Left lobe of liver (tissue), 2 donors: ENCODE data around the gene BICC1. TPM values are rescaled to one million over a fixed set of nuclear protein-coding genes. Genes with fewer than 3 reads are reported as not detected.

ENCODE experiments used
- ATAC-seq: fragments of 200-7000 bp; cut with Tn5 transposase; one replicate; pipeline ENCODE4 v1.9.1; 2020; ENCODE audit warnings: mild to moderate bottlenecking, moderate library complexity
- DNase-seq: peaks from one replicate; pipeline ENCODE4 v3.0.0-alpha.2; 2020; ENCODE audit warnings: low spot score
- total RNA-seq: library from RNA; stranded (reverse); gene quantifications from one replicate; pipeline ENCODE4 v1.2.1, GENCODE V29; 2021
- donor health status: DM: no; HTN: no; CAD: no; lungs with moderate emphysema.
- donor health status: DM: no; HTN: yes; CAD: no.

Gene BICC1
- total RNA-seq, 1 donor from 2014 or later, result 1.6 TPM

DNA sequence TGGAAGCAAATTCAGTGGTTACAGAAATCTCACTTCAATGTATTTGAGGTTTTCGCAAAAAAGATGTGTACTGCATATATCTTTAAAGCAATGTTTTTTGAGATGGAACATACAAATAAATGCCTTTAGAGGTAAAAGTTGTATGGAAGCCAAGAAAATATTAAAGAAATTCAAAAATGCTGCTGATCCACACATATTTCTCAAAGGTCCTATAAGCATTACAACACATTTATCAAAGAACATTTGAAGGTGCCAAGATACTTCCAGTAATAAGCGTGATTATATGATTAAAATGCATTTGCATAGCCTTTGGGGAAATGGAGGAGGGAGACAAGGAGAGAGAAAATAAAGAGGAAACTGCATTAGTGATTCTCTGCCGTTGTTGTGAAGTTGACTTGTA lies 260.1 kb downstream of the BICC1 start:
- DNase-seq (no peak), ATAC-seq (no peak)

DNA sequence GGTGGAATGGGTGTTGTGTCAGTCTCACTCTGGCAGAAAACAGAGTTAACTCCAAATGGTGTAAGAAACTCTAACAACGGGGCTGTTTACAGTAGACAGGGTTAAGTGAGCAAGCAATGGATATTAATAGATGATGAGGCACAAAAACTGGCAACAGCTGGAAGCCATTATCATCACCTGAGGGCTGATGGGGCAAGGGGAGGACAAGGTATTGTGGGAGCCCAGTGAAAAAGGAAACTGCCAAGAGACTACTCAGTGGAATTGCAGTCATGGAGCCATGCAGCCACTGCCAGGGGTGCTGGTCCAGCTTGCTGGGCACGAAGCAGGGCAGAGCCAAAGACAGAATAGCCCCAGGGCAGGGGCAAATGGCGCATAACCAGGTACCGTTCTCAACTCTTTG lies 260.7 kb downstream of the BICC1 start:
- no peak for DNase-seq
- ATAC-seq, result no peak

DNA sequence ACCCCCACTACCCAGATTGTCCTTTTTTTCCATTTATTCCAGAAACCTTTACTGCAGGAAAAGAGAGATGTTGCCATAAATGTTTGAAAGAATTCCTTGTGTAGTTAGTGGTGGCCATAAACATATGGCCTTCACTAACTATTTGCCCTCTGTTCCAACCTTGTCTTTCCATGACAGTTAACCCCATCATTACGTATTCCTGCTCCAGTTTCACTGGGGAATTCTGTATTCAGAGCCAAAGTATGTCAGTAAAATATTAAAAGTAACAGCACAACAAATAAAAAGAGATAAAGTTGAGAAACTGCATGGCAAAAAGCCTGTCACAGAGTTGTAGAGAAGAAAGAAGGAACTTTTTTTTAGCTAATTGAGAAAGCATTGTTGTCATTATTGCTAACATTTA lies 261.3 kb downstream of the BICC1 start:
- ATAC-seq (no peak), DNase-seq (no peak)

DNA sequence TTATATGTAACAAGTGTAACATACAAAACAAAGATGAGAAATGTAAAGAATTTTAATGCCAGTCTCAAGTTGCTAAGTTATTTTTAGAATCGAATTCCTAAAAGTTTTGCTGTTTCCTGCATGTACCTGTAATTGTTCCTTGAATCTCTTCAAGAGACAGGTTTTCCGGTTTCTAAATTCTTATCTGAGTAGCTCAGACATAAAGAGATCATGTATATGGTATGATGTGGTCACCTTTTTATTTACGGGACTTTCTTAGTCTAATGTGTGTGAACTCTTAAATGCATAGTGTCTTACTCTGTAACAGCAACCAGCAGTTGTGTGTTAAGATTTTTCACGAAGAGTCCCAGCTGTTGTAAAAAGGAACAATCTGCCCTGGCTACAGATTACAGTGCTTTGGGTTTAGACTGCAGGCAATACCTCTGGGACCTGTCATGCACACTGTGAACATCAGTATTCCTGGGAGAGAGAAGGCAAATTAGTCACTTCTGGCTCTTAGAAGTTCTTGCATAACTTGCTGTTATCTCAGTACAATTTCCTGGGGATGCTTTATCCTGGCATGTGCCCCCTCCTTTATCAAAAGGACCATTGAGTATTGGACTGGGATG lies 263.4 kb downstream of the BICC1 start:
- ATAC-seq, result no peak
- no peak for DNase-seq

DNA sequence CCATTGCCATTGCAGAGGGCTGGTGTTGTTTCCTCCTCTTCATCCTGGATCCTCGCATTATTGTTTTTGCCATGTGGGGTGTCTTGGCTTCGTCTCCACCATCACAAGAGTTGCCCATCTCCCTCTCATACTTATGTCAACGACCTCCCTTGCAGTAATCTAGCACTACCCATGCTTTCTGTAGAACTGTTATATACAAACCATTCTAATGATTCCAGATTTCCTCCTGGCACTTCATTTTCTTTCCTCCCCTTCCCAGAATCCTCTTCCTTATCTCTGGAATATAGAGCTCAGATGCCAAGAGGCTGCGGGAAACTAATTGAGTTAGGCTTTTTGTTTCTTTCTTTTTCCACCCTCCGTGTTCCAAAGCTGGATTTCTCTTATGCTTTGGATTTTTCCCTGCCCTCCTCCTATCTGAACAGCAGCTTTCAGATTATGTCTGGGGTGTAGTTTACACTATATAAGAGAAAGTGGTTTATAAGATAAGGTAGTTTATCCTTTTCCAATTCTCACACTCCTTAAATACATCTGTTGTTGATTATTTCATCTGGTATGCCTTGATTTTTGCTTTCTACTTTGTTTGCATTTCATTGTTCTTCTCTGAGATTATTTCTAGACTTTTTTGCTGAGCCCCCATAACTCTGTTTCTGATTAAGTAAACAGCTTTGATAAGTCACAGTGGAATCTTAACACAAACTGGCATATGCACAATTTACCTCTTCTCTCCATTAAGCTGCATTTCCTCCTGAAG lies 264.1 kb downstream of the BICC1 start:
- DNase-seq, result no peak
- no peak for ATAC-seq

DNA sequence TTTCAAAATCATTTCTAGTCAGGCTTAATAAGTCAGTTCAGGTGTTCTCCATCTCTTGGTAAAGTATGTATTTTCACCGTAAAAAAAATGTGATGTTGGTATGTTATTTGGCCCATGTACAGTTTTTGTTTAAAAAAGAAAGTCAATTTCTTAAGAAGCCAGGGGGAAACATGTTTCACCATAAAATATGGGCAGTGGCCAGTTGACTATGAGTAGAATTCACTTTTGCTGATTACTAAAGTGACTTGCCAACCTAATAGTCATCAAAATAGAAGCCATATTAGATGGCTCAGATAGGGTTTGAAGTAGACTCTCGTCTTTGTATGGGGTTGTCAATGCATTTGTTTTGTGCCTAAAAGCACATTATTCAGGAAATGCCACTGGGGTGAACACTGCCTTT lies 266.3 kb downstream of the BICC1 start:
- DNase-seq, result no peak
- no peak for ATAC-seq

DNA sequence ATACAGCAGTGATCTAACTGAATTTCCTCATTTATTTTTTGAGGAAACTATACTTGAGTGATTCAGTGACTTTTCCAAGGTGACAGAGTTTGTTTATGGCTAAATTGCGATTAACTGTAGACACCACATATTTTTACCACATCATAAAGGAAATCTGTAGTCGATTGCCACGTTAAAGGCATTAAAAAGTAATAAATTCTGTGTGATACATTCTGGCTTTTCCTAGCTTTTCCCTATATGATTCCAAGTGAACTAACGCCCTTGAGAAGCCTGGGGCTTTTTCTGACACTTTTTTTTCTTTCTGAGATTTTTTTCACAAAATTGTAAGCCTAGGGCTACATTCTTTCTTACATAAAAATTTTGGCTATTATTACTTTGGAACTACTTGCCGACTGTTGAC lies 266.9 kb downstream of the BICC1 start:
- ATAC-seq, result no peak
- no peak for DNase-seq

DNA sequence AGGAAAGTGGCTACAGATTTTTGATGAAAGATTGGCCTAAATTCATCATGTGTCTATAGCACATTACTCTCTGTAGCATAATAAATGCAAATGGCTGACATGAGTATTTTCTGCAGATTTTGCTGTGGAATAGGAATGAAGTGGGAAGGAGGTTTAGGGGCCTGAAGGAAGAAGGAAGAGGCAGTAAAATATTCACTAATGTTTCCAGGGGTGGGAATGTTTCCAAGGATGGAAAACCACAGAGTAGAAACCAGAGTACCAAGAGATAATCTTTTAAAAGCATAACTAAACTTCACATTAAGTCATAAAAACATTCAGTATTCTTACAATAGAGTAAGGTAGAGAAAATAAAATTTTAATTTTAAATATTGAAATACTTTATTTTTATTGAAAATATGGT lies 267.8 kb downstream of the BICC1 start:
- ATAC-seq, result no peak

DNA sequence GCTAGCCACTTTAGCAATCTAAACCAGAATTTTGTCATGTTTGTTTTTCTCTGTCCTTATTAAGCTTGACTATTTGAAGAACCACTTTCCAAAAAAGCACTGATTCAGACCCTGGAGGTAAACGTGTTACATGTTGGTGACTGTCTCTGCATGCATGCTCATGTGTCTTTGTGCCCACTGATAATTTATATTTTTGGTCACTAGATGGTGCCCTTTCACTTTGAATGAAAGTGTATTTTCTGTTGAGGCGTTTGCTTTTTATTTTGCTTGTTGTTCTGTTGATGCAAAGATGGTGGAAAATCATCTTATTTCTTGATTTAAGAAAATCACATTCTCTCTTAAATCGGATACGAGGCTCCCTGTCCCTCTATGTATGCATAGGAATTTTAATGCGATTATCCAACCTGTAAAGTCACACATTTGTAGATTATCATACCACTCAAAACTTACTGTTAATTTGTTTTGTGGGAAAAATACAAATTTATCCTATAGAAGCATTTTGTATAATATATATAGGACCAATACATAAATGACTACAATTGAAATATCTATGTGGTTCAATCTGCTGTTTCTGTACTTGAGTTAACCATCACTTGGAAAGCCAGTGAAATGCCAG lies 269.3 kb downstream of the BICC1 start:
- DNase-seq (no peak), ATAC-seq (peak; percentile 88)

More for the DNA sequence above, 267.8 kb downstream of the BICC1 start:
- no peak for DNase-seq

DNA sequence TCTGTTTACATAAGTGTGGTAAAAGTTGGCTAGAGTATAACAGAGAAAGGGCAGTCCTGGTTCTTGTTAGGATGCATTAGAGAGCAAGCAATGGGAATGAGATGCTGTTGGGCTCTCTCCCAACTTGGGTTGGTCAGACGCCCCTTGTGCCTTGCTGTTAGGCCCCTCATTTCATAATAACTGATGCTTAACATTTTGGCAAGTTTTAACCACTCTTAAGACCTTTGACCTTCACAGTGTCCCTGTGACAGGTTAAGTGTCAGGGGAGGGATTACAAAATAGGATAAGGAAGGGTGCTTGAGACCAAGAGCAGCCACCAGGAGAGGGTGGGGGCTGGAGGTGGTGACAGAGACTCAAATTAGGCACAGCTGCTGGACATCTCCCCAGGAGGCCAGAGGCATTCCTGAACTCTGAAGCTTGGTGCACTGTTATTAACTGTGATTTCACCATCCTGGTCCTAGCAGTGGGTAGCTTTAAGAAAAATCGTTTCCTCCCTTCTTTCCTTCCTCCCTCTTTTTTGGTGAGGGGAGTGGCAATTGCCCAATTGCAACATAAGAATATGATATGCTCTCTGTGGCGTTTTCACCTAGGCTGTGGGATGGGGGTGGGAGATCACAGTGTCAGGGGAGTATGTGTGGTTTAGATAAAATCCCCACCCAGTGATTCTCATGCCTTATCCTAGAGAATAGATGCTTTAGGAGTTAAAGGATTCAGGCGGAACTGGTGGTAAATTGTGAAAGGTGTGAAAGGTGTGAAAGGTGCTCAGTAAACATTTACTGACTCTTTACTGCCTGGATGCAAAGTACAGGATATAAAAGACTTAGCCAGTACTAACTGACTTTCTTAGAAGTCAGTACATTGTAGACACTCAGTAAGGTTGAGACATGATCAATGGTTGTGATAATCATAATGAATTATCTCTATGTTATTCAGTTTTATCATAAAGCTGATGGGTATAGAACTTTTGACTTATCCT lies 270.5 kb downstream of the BICC1 start:
- DNase-seq (no peak), ATAC-seq (peak; percentile 32)

DNA sequence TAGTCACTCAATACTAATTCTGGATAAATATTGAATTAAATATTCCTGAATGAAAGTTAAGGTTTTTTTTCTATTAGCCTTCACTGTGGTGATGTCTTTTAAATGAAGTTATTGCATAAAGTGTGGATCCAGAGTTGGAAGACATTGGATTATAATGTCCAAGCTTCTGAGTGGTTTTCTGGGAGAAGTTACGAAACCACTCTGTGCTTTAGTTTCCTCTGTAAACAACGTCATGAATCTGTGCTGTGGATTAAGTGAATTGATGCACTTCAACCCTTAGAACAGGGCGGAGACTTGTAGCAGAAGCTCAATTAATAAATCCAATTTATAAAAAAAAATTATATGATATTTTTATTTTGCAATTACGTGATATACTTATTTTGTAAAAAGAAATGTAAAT lies 271.7 kb downstream of the BICC1 start:
- DNase-seq (no peak), ATAC-seq (no peak)

DNA sequence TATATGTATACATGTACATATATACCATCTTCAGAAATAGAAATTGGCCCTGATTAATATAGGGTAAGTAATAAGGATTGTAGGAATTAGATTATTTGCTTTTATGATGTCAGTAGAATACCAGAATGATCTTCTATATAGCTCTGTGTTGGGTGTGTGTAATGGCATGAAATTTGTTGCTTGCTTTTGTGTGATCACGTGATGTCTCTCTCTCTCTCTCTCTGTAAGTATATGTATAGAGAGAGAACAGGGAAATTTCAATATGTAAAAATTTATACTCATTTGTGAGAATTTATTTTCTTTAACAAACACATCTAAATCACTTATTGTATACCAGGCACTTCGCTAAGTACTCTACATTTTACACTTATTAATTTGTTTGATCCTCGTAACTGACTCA lies 272.7 kb downstream of the BICC1 start:
- ATAC-seq (no peak), DNase-seq (no peak)

DNA sequence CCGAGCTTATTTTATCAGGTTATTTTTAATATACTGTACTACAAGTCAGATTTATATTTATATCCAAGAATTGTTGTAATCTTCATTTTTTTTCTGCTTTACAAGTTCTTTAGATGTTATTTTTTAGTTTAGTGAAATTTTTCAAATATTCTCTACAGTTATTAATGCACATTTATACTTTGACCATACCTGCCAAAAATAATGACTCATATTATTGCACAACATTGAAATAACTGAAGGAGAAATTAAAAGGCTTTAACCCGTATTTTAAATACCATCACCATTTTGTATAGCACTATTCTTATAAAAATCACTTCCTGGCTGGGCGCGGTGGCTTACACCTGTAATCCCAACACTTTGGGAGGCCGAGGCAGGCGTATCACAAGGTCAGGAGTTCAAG lies 278.5 kb downstream of the BICC1 start:
- no peak for ATAC-seq
- no peak for DNase-seq

DNA sequence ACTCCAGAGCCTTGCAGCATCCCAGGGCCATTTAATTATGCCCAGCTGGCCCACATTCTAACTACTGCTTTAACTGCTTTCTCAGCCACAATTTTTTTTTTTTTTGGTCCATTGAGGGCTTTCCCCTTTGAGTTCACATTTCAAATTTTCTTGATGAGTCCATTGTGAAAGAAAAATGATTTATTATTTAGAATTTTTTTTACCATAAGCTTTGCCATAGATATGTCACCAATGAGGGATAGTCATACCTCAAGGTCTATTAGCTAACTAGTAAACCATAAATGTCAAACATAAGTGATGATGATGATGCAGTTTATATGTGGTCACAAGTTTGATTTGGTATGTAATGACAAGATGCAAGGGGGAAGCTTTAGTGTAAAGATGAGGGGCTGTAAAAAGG lies 282.9 kb downstream of the BICC1 start:
- no peak for ATAC-seq

DNA sequence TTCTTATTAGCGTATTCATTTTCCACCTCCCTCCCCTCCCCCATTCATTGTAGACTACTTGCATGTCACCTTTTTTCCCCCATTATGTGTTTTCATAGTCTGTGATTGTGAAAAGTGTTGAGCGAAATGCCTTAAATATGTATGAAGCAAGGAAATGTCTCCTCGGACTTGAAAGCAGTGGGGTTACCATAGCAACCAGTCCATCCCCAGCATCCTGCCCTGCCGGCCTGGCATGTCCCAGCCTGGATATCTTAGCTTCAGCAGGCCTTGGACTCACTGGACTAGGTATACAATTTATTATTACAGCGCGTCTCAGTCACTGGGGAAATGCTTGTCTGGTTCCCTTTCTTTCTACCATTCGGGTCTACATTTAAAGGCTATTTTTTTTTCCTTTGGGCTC lies 283.6 kb downstream of the BICC1 start:
- ATAC-seq (no peak), DNase-seq (no peak)

More for the DNA sequence above, 282.9 kb downstream of the BICC1 start:
- no peak for DNase-seq

DNA sequence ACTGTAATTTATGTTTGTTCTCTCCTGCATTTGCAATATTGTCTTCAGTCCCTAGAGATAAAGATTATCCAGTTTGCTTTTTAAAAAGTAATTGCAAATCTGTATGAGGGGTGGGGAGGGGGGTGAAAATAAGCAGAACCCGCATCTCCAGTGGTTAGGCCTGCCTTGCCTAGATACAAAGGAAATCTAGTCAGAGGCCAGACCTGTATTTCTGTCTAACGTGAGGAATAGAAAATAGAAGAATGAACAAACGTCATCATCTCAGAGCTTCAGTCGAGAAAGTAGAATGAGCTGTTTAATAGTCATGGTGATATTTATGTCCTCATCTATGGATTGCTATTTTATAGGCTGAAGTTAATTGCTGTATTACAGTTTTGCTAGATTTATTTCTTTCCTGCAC lies 284.2 kb downstream of the BICC1 start:
- no peak for ATAC-seq

DNA sequence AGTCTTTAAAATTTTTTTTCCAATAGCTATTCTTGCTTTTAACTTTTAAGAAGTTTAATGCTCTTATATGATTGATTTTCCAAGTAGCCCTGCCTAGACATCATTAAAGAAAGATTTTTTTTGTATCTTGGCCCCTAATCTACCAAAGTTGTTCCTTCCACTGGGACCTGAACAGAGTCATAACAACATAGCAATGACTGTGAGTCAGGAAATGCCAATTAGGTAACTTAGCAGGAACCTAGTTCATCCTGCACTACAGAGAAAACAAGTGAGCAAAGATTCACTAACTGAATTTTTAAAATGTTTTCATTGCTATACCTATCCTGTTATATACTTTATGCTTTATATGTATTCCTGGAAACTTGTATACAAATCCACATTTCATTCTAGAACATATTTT lies 284.7 kb downstream of the BICC1 start:
- DNase-seq, result no peak
- ATAC-seq, result no peak

More for the DNA sequence above, 284.2 kb downstream of the BICC1 start:
- no peak for DNase-seq

DNA sequence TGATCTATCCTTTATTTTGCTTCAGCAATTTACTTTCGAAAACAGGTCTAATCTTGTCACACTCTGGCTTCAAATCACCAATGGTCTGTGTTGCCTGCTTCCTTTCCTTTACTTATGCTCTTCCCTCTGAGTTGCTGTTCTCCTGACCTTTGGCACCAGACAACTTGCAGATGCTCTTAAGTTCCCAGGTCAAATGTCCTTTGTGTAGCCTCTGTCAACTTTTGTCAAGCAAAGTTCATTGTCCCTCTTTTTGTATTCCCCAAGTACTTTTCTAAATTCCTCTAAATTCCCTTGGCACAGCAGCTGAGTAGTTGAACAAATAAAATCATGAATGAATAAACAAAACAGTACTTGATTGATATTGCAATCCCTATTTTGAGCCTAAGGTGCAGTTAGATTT lies 289.4 kb downstream of the BICC1 start:
- DNase-seq (no peak), ATAC-seq (no peak)

DNA sequence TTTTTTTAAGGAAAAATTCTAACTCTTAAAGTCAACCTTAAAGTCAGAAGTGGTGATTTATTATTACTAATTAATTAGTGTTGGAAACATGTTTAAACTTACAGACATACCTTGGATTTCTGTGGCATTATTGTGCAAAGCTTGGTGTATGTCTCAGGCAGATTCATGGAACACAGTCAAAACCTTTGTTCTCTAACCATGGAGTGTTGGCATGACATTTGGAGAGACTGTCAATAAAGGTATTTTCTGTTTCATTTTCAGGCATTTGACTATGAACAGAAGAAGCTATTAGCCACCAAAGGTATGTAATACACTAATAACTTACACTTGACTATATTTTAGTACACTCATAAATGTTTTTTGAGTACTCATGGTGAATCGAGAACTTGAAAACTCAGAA lies 293.7 kb downstream of the BICC1 start:
- DNase-seq (no peak), ATAC-seq (peak; percentile 73)

DNA sequence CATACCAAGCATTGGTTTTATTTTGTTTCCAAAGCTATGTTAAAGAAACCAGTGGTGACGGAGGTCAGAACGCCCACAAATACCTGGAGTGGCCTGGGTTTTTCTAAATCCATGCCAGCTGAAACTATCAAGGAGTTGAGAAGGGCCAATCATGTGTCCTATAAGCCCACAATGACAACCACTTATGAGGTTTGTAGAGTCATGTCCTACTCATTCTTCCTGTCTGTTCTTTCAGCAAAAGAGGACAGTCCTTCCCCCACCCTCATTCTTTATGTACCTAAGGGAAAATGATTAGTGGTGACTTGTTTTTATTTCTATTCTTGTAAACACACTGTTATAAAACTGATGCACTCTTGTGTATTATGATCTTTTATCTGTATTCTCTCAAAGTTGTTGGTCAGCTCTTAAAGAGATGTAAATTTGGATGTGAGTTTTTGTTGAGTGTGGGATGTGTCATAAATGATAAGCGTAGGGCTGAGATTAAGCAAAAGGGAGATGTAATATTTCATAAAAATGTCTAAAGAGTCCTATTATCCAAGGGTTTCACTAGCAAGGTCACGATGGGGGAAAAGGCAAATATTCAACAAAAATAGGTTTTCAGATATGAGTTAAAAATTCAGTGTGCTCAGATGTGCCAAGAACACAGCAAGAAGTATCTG lies 294.4 kb downstream of the BICC1 start:
- no peak for DNase-seq
- no peak for ATAC-seq

DNA sequence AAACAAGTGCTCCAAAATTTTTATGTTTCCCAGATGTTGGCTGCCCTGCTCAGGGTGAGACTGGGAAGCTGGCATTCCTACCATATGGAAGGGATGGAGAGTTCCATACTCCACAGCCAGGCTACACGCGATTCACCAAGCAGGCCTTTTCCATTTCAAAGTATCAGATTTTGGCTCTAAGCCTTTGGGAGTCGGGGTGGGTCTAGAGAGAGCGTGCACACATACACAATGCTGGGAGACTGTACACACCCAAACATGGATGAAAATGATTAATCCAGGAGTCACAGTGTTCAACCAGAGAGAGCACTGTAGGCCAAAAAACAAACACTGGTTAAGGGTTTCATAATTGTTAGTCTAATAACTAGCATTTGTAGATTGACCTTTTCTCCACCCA lies 295.0 kb downstream of the BICC1 start:
- ATAC-seq, result peak; percentile 91

More for the DNA sequence above, 295.0 kb downstream of the BICC1 start:
- DNase-seq, result peak; percentile 53
